GM19468 (cell line): ENCODE results near the gene ZP1.
A peak's percentile ranks its signal among the peaks of the same experiment; 100 is the strongest.
"Not testable (repeated sequence)": the region's sequence is repeated elsewhere in the genome, so short reads cannot be mapped to it uniquely, and the experiment has no call there.

Source experiments
- ATAC-seq: cut with Tn5 transposase; IDR thresholded peaks from one replicate; pipeline ENCODE4 v1.9.1; 2021; ENCODE audit warnings: mild to moderate bottlenecking, moderate library complexity, moderate number of reproducible peaks; ENCODE audit not compliant: unreplicated experiment; ENCODE audit errors: extremely low read depth

The ZP1 gene

DNA sequence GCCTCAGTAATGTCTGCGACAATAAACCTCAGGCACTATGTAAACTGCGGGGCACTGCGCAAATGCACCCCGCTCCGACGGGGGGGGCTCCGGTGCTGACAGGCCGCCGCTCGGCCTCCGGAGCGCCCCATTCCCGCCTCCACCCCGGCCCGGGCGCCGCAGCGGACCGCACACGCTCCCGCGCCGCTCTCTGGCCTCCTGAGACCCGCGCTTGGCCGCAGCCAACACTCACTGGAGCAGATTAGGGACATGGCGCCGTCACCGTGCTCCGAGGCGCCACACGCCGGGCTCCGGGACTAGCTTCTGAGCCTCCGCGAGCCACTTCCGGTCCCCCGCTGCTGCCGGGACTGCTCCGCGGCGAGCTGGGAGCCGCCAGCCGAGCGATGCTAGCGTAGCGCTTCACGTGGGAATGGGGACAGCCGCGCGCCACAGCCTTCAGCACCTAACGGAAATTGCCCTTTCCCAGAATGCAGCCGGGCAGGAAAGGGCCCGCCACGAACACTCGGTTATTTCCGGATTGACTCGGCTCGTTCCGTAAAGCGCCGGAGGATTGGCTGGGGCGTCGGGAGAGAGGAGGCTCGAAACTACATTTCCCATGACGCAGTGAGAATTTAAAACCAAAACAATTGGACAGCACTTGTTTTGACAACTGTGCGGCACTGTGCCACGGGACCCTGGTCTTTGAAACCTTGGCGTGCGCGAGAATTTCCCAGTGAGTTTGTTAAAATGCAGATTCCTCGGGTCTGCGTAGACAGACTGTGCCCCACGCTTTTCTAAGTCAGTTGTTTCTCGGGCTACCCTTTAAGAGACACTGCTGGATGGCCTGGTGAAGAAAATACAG lies 39.0 kb downstream of the ZP1 start, which contains the start of gene PRPF19:
PRPF19 (minus strand) TSS at position 454 of the 841 bp plus-strand sequence; CDS start at position 251, 203 bp downstream.
- ATAC-seq: peak; percentile 54

GRCh38 chr11:60908803-60909202 lies 41.5 kb downstream of the ZP1 start:
- ATAC-seq: no peak

DNA sequence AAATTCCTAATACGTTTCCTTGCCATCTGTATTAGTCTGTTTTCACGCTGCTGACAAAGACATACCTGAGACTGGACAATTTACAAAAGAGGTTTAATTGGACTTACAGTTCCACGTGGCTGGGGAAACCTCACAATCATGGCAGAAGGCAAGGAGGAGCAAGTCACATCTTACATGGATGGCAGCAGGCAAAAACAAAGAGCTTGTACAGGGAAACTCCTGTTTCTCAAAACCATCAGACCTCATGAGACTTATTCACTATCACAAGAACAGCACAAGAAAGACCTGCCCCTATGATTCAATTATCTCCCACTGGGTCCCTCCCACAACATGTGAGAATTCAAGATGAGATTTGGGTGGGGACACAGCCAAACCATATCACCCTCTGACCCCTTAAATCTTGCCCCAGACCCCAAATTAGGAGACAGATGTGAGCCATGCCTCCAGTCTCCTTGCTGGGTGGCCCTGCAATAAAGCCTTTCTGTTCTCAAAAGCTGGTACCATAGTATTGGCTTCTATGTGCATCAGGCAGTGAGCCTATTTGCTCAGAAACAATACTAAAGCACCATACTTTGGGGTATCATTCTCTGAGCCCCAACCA lies 42.4 kb downstream of the ZP1 start:
- ATAC-seq: not testable (repeated sequence)

GRCh38 chr11:60910281-60910687 lies 42.9 kb downstream of the ZP1 start:
- peak; percentile 37 for ATAC-seq

- no peak for ATAC-seq
Observed at GRCh38 chr11:60910711-60911380, 43.5 kb downstream of the ZP1 start.

GRCh38 chr11:60912223-60912850 lies 45.0 kb downstream of the ZP1 start:
- no peak for ATAC-seq

DNA sequence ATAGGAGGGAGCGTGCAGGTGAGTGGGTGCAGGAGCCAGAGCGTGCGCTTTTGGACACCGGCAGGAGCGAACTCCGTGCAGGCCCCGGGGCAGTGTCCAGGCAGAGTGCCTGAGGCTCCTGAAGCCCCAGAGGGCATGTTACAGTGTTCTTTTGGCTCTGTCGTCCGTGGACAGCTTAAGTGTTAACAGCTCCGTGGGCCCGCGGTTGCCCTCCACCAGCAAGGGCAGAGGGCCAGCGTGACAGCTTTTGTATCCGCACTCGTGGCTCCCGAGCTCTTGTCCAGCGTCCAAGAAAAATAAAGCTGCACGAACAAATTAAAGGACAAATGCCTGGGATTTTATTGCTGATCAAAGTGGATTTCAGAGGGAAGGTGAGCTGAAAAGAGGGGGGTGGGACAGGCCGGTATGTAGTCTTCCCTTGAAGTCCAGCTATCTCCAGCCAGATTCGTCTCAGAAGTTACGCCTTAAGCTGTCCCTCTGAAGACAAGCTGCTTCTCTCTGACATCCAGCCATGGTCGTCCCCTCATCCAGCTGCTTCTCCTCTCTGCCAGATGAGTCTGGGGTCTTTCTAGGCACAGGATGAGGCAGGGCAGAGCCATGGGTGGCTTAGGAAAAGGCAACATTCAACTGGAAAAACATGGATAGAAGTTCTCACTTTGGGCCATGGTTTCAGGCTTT lies 45.6 kb downstream of the ZP1 start:
- no peak for ATAC-seq

DNA sequence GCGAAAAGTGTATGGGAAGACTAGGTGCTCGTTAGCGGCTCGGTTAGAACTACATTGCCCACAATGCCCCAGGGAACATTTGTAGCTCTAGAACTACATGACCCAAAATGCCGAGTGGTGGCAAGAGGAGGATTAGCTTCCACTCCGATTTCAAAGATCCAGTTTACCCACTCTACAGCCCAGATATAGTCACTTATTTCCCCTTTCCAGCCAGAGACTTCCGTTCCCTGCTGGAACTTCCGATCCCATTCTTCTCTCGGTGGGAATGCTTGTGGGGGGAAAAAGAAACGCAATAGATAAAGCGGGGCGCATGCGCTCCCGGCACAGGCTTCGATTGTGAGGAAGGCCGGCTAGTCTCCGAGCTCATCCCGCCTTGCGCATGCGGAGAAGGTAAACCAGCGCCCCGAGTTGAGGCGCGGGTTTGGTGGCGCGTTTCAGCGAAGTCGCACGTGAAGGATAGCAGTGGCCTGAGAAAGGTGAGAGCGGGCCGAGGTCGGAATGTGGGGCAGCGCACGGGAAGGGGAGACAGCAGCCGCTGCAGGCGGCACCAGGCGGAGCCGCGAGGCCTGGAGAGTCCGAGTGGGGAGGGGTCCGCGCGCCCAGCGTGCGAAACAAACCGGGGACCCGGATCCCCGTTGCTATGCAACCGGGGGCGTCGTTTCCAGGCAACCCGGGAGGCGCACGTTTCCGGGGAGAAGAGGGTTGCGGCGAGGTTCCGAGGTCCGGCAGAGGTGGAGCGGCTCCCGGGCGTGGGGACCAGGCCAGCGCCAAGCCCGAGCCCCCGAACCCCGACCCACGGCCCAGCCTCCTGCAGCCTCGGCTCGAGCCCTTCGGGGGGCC lies 46.7 kb downstream of the ZP1 start, which contains the start of gene TMEM109:
TMEM109 (plus strand) TSS at position 366 of the 840 bp plus-strand sequence. CDS start 5,536 bp downstream, outside the sequence.
- peak; percentile 15 for ATAC-seq

DNA sequence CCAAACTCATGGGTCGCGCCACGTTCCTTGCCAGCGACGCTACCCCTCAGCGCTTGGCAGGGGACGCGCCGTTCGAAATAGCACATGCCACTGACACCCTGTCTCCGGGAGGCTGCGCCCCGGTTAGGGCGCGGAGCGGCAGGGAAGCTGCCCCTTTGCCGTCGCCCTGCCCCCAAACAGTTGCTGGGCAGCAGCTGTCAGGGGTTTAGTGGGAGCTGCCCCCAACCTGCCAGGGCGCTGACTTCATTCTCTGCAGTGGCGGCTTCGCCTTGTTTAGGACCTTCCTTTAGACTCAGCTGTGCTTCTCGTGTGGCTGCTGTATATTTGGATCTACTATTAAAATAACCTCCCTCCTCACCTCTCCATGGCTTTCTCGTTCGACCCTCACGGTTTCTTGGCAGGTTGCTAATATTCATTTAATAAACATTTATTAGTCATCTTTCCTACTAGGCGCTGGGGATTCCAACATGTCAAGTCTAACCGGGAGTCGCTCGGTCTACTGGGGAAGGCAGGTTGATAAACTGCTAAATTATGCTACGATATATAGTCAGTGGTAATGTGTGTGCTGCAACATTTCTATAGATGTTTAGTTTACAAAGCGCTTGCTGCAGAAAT lies 47.4 kb downstream of the ZP1 start:
- ATAC-seq: no peak

DNA sequence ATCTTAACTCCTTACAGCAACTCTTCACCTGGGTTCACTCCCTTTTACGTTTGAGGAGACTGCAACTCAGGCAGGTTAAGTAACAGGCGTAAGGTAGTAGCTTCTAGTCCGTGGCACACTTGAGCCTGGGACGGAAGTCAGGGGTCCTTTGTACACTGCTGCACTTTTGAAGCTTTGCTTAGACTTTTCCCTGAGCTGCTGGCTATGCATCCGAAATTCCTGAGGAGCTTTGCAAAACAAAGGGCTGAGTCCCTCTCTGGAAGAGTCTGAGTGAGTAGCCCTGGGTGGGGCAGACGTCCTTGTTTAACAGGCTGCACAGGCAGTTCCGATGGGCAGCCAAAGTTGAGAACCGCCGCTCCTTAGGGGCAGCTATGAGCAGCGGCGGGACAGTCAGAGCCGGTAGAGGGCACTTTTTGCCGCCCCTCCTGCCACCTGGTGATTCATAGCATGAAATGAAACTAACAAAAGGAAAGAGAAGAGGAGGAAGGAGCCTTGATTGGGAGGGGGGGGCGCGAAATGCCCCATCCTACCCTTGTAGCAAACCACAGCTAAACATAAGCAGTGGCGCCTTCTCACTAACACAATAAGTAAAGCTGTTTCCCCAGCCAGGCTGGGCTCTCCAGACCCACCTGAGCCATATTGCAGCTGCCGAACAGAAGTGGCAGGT lies 48.0 kb downstream of the ZP1 start:
- no peak for ATAC-seq

GRCh38 chr11:60916669-60917206 lies 49.4 kb downstream of the ZP1 start:
- ATAC-seq: no peak

DNA sequence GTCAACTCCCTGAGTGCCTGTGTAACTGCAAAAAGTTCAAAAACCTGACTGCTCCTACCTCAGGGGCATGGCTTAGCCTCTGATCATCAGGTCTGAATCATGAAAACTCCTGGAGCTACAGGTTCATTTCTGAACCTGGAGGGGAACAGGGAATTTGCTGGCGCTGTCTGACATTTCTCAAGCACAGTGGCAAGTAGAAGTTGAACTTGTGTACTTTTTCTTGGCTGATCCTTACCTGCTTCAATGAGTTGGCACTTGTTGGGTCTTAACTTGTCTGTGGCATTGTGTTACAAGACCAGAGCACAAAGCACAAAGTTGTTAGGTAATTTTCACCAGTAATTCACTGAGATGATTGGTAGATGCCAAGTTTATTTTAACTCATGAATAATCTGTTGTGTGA lies 49.9 kb downstream of the ZP1 start:
- no peak for ATAC-seq

DNA sequence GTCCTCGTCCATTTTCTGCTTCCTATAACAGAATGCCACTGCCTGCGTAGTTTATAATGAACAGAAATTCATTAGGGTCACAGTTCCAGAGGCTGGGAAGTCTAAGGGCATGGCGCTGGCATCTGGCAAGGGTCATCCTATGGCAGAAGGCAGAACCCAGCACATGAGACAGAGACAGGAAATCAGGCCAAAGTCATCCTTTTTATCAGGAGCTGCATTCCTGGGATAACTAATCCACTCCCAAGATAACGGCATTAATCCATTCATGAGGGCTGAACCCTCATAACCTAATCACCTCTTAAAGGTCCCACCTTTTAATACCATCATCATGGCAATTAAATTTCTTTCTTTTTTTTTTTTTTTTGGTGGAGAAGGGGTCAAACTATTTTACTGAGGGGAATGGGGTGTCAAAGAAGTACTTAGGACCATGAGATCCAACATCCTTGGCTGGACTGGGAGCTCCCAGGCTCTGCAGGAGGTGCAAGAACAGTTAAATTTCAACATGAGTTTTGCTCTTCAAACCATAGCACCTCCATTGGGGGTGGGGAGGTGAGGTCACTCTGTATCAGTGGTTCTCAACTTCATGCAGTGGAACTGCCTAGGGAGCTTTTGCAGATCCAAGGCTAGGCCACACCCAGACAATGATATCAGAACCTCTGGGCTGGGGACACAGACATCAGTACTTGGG lies 51.1 kb downstream of the ZP1 start:
- no peak for ATAC-seq

DNA sequence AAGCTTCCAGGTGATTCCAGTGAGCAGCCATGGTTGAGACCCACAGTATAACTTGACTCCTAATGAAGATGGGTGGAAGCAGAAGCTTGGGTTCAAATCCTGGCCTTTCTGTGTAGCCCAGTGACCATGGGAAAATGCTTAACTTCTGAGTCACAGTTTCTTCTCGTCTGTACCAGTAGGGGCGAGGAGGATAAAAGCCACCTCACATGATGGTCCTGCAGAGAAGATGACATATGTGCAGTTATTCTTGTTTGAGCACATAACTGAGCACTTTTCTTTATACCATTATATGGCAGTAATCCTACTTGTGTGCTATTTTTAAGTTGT lies 51.6 kb downstream of the ZP1 start:
- no peak for ATAC-seq

DNA sequence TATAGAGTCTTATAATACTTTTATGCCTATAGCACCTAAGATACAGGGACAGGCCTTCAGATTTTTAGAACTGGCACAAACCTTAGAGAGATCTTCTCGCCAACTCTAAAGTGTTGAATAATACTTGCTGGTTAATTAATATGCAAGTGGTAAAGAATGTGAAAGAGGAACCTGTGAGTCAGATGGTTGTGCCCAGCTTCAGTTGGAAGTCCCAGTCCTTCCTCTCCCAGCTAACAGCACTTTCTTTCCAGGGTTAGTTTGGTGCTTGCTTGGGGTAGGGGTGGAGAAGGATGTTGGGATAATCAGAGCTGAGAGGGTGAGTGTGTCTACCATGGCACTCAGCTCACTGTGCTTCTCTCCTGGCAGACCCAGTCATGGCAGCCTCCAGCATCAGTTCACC lies 52.0 kb downstream of the ZP1 start:
- ATAC-seq: no peak

GRCh38 chr11:60919956-60920355 lies 52.6 kb downstream of the ZP1 start:
- no peak for ATAC-seq

- no peak for ATAC-seq
Observed at GRCh38 chr11:60921259-60921658, 53.9 kb downstream of the ZP1 start.
